ENCODE data around the gene MRTFB.

- TF ChIP-seq, protein P1, sequence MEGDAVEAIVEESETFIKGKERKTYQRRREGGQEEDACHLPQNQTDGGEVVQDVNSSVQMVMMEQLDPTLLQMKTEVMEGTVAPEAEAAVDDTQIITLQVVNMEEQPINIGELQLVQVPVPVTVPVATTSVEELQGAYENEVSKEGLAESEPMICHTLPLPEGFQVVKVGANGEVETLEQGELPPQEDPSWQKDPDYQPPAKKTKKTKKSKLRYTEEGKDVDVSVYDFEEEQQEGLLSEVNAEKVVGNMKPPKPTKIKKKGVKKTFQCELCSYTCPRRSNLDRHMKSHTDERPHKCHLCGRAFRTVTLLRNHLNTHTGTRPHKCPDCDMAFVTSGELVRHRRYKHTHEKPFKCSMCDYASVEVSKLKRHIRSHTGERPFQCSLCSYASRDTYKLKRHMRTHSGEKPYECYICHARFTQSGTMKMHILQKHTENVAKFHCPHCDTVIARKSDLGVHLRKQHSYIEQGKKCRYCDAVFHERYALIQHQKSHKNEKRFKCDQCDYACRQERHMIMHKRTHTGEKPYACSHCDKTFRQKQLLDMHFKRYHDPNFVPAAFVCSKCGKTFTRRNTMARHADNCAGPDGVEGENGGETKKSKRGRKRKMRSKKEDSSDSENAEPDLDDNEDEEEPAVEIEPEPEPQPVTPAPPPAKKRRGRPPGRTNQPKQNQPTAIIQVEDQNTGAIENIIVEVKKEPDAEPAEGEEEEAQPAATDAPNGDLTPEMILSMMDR (IDR thresholded peaks at IDR 0.05) = no peak
- no peak for TF ChIP-seq POLR2A (IDR thresholded peaks at IDR 0.05)
Observed at GRCh38 chr16:14104066-14104465, 32.9 kb downstream of the MRTFB start.
